GM15510 (cell line): ENCODE results near the gene OR1K1.

Experiments
- POLR2A ChIP-seq: IDR thresholded peaks from 3 replicates; pipeline ENCODE4 v1.6.1; 2011; ENCODE audit warnings: borderline replicate concordance; ENCODE audit not compliant: insufficient read length; ENCODE audit errors: extremely low read depth

OR1K1 gene

DNA sequence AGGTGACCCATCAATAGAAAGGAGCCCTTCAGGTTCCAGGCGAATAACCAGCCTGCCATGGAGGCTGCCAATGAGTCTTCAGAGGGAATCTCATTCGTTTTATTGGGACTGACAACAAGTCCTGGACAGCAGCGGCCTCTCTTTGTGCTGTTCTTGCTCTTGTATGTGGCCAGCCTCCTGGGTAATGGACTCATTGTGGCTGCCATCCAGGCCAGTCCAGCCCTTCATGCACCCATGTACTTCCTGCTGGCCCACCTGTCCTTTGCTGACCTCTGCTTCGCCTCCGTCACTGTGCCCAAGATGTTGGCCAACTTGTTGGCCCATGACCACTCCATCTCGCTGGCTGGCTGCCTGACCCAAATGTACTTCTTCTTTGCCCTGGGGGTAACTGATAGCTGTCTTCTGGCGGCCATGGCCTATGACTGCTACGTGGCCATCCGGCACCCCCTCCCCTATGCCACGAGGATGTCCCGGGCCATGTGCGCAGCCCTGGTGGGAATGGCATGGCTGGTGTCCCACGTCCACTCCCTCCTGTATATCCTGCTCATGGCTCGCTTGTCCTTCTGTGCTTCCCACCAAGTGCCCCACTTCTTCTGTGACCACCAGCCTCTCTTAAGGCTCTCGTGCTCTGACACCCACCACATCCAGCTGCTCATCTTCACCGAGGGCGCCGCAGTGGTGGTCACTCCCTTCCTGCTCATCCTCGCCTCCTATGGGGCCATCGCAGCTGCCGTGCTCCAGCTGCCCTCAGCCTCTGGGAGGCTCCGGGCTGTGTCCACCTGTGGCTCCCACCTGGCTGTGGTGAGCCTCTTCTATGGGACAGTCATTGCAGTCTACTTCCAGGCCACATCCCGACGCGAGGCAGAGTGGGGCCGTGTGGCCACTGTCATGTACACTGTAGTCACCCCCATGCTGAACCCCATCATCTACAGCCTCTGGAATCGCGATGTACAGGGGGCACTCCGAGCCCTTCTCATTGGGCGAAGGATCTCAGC lies at the start of gene OR1K1:
Gene OR1K1 (plus strand): TSS at position 58 of the 995 bp plus-strand sequence. CDS start 0 bp downstream, at position 58.
- TF ChIP-seq POLR2A = no peak

GRCh38 chr9:122754825-122755224 lies 45.1 kb upstream of the OR1K1 start:
- TF ChIP-seq POLR2A = no peak

DNA sequence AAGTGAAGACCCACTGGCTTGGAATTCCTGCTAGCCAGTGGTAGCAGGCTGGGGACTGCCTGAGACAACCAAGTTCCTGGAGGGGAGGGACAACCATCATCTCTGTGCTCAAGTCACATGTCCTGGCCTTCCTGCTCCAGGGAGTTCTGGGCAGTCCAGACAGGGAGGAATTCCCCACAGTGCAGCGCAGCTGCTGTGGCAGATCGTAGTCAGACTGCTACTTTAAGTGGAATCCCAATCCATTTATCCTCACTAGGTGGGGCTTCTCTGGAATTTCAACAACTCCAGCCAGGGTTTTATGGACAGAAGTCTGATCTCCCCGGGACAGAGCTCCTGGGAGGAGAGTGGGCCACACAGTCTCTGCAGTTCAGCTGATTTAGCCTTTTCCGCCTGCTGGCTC lies 32.1 kb upstream of the OR1K1 start:
- no peak for TF ChIP-seq POLR2A

- TF ChIP-seq POLR2A = no peak
Observed at GRCh38 chr9:122777052-122777451, 22.9 kb upstream of the OR1K1 start.

GRCh38 chr9:122777935-122778627 lies 21.8 kb upstream of the OR1K1 start:
- TF ChIP-seq POLR2A = no peak

GRCh38 chr9:122779181-122779580 lies 20.7 kb upstream of the OR1K1 start:
- no peak for TF ChIP-seq POLR2A

GRCh38 chr9:122780026-122780425 lies 19.9 kb upstream of the OR1K1 start:
- TF ChIP-seq POLR2A = no peak

DNA sequence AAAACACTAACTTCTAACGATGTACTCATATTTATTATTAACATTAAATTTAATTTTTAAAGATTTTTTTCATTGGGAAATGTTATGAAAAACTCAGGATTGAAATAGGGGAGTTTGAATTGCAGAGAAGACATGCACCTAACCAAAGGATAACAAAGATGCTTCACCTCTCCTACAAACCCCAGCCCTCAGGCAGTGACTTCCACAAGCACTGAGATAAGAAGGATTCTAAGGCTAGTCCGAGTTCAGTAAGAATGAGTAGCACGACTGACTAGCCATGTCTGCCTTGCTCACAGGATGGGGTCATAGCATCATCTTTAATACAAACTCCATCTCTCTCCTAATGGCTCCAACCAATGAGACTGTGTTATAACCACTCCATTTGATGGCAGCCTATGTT lies 18.3 kb upstream of the OR1K1 start:
- TF ChIP-seq POLR2A = no peak

GRCh38 chr9:122785269-122785668 lies 14.7 kb upstream of the OR1K1 start:
- no peak for TF ChIP-seq POLR2A

GRCh38 chr9:122786338-122786737 lies 13.6 kb upstream of the OR1K1 start:
- no peak for TF ChIP-seq POLR2A

- TF ChIP-seq POLR2A = no peak
Observed at GRCh38 chr9:122788831-122789230, 11.1 kb upstream of the OR1K1 start, which contains the start of gene OR5C1. Gene OR5C1, plus strand, starts transcription at chr9:122788933. Its CDS starts 0 bp downstream, at chr9:122788933.

DNA sequence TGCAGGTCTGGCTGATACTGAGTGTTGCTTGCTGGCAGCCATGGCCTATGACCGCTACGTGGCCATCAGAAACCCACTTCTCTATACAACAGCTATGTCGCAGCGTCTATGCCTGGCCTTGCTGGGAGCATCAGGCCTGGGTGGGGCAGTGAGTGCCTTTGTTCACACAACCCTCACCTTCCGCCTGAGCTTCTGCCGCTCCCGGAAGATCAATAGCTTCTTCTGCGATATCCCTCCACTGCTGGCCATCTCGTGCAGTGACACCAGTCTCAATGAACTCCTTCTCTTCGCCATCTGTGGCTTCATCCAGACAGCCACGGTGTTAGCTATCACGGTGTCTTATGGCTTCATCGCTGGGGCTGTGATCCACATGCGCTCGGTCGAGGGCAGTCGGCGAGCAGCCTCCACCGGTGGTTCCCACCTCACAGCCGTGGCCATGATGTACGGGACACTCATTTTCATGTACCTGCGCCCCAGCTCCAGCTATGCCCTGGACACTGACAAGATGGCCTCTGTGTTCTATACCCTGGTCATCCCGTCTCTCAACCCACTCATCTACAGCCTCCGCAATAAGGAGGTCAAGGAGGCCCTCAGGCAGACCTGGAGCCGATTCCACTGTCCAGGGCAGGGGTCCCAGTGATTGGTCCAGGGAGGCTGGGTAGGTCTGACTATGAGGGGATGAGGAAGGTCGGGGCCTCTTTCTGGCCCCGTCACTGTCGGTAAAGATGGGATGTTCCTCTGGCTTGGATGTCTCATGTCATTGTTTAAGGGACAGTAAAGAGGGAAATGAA lies 10.5 kb upstream of the OR1K1 start:
- TF ChIP-seq POLR2A = no peak

- TF ChIP-seq POLR2A = no peak
Observed at GRCh38 chr9:122791872-122792669, 7.9 kb upstream of the OR1K1 start.
